Measurements from ENCODE around the gene MORF4L1. TPM values are rescaled to one million over a fixed set of nuclear protein-coding genes. Genes with fewer than 3 reads are reported as not detected.
"Not testable (repeated sequence)": the region's sequence is repeated elsewhere in the genome, so short reads cannot be mapped to it uniquely, and the experiment has no call there.

The MORF4L1 gene
- total RNA-seq = 410 and 468 TPM in 2 replicates

GRCh38 chr15:78872155-78872971 is at the start of gene MORF4L1:
MORF4L1 (plus strand) TSS chr15:78872890; CDS start chr15:78873018, 128 bp downstream.
- peak; percentile 97 for DNase-seq

DNA sequence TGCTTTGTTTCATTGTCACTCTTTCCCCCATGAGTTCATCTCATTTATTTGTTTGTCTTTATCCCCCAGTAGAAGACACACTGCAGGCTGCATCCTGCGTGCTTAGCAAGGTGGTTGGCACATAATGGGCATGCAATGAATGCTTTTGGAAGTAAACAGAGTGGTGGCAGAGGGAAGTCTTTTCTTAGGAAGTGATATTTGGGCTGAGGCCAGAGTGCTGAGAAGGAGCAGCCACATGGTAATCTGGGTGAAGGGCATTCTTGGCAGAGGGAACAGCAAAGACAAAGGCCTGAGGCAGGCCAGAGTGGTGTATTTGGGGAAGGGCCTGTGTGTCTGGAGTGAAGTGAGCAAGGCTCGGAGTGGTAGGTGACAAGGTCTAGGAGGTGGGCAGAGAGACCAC is 43.8 kb upstream of the MORF4L1 start:
- DNase-seq = peak; percentile 4

DNA sequence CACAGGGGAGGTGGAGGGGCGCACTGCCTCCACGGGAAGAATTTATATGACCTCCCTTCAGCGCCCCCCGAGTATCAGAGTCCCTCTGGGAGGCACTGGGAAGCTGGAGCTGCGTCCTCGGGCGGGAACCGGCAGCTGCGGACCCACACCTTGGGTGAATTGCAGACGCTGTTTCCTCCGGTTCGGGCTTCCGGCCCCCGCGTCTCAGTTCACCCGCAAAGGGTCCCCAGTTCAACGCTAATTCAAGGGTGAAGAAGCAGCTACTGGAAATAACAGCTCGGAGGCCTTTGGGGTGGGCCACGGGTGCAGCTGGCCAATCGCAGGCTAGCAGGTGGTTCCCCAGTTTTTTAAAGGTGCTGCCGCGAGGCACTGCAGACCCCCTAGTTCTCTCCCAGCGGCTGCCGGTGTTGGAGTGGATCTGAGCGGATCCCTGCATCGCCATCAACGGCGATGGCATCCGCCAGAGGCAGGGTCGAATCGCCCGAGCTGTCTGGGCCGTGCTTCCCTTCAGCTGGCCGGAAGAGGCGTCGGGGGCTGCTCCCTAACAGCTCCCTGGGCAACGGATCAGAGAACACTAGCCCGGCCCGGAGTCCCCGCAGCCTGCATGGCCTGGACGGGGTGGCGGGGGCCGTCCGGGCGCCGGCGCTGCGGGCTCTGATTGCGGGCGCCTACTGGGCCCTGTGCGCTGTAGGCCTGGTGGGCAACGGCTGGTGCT is 42.0 kb upstream of the MORF4L1 start:
- peak; percentile 51 for DNase-seq

DNA sequence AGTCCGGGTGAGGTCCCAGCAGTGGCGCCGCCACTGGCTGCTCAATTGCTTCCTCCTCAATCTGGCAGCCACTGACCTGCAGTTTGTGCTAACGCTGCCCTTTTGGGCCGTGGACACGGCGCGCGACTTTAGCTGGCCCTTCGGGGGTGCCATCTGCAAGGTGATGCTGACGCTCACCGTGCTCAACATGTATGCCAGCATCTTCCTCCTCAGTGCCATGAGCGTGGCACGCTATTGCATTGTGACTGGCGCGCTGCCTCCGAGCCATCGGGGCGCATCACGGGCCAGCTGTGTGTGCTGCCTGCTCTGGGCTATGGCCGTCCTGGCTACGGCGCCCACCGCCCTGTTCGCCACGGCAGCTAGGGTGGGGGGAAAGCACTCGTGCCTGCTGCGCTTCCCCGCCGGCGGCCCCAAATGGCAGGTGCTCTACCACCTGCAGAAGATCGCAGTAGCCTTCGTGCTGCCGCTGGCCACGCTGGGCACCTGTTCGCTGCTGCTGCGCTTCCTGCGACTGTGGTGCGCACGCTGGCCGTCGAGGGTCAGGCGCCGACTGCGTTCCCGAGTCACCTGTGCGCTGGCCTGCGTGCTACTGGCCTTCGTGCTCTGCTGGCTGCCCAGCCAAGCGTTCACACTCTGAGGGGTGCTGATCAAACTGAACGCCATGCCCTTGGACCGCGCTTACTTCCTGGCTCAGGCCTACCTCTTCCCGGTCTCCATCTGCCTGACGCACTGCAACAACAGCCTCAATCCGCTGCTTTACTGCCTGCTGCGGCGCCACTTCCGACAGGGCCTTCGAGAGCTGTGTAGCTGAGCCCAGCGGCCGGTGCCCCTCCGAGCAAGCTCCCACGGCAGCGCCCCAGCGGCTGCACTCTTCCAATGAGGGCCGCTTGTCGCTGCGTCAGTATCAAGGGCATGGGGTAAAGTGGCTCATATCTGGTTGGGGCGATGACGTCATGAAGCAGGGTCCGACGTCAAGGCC is 41.2 kb upstream of the MORF4L1 start:
- no peak for DNase-seq

- no peak for DNase-seq
Measured at GRCh38 chr15:78836333-78836732, 36.4 kb upstream of the MORF4L1 start.

DNA sequence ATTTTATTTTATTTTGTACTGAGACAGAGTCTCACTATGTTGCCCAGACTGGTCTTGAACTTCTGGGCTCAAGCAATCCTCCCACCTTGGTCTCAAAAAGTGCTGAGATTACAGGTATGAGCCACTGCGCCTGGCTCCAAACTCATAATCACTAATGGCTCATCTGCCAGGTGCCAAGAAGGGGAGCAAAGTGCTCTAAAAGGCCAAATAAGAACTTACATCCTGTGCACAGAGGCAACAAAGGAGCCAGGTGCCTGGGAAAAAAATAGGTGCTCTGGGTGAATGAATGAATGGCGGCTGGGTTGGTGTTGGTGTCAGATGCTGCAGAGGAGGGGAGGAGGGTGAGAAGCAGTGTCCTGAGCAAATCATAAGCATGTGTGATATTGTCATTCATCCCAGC is 35.6 kb upstream of the MORF4L1 start:
- no peak for DNase-seq

- DNase-seq = no peak
Measured at GRCh38 chr15:78837543-78837942, 35.1 kb upstream of the MORF4L1 start.

GRCh38 chr15:78838489-78838888 is 34.2 kb upstream of the MORF4L1 start:
- no peak for DNase-seq

DNA sequence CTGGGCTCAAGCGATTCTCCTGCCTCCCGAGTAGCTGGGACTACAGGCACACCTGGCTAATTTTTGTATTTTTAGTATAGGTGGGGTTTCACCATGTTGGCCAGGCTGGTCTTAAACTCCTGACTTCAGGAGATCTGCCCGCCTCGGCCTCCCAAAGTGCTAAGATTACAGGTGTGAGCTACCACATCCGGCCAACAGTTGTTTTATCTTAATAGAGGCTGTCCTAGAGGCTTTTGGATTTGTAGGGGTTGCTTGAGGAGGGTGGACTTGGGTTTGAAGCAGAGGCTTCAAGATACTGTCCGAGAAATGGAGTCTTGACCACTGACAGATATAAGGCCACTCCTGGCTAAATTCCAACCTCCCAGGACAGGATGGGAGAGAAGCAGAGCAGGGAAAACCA is 33.5 kb upstream of the MORF4L1 start:
- not testable (repeated sequence) for DNase-seq

GRCh38 chr15:78840661-78841375 is 31.9 kb upstream of the MORF4L1 start:
- DNase-seq = no peak

- DNase-seq = no peak
Measured at GRCh38 chr15:78841376-78841706, 31.3 kb upstream of the MORF4L1 start.

- no peak for DNase-seq
Measured at GRCh38 chr15:78841891-78842290, 30.8 kb upstream of the MORF4L1 start.

- no peak for DNase-seq
Measured at GRCh38 chr15:78842519-78842918, 30.2 kb upstream of the MORF4L1 start.

DNA sequence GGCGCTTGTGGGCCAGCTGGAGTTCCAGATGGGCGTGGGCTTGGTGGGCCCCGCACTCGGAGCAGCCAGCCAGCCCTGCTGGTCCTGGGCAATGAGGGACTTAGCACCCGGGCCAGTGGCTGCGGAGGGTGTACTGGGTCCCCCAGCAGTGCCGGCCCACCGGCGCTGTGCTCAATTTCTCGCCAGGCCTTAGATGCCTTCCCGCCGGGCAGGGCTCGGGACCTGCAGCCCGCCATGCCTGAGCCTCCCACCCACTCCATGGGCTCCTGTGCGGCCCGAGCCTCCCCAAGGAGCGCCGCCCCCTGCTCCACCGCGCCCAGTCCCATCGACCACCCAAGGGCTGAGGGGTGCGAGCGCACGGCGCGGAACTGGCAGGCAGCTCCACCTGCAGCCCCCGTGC is 25.8 kb upstream of the MORF4L1 start:
- not testable (repeated sequence) for DNase-seq

DNA sequence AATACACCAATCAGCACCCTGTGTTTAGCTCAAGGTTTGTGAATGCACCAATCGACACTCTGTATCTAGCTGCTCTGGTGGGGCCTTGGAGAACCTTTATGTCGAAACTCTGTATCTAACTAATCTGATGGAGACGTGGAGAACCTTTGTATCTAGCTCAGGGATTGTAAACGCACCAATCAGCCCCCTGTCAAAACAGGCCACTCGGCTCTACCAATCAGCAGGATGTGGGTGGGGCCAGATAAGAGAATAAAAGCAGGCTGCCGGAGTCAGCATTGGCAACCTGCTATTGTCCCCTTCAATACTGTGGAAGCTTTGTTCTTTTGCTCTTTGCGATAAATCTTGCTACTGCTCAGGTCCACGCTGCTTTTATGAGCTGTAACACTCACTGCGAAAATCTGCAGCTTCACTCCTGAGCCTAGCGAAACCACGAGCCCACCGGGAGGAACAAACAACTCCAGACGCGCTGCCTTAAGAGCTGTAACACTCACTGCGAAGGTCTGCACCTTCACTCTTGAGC is 25.2 kb upstream of the MORF4L1 start:
- not testable (repeated sequence) for DNase-seq

DNA sequence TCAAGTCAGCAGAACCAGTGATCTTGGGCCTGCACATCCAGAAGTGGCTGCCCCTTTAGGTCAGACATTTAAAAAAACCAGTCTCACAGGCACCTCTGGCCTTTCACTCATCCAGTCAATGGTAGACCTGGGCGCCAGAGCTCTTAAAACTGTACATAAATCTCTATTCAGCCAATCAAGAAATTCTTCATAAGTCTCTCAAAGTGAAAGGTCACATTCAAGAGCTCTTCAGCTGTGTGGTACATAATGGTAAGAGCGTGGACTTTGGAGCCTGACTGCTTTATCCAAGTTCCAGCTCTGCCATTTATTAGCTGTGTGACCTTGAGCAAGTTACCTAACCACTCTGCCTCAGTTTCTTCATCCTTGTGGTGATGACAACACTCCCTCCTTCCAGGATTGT is 22.3 kb upstream of the MORF4L1 start:
- no peak for DNase-seq

- no peak for DNase-seq
Measured at GRCh38 chr15:78850941-78851755, 21.5 kb upstream of the MORF4L1 start.

GRCh38 chr15:78853500-78853899 is 19.2 kb upstream of the MORF4L1 start:
- no peak for DNase-seq

- DNase-seq = no peak
Measured at GRCh38 chr15:78854833-78855372, 17.8 kb upstream of the MORF4L1 start.

GRCh38 chr15:78855746-78856145 is 16.9 kb upstream of the MORF4L1 start:
- DNase-seq = no peak

Measured in dermis blood vessel endothelial cell (primary cell).